Liver (tissue), 9 donors: Measurements from ENCODE around the gene FOXD4L1. TPM values are rescaled to one million over a fixed set of nuclear protein-coding genes. Genes with fewer than 3 reads are reported as not detected.
"Not testable (repeated sequence)": the region's sequence is repeated elsewhere in the genome, so short reads cannot be mapped to it uniquely, and the experiment has no call there.

Experiments
- DNase-seq: peaks from one replicate; pipeline ENCODE4 v3.0.0-alpha.2; 2017; ENCODE audit warnings: low spot score
- H3K27ac ChIP-seq, 2 donors: one replicate each; pipeline ENCODE4 v1.7.0; 2013; ENCODE audit warnings: inconsistent platforms in 2 of 2, low read length in 2 of 2, control low read depth in 1 of 2, low read depth in 1 of 2, mild to moderate bottlenecking in 1 of 2
- H3K27me3 ChIP-seq, 4 donors: one replicate each; pipeline versions ENCODE4 v1.6.1 to v1.7.0; 2013; ENCODE audit warnings: low read length in 3 of 4, inconsistent platforms in 1 of 4, mild to moderate bottlenecking in 1 of 4, moderate library complexity in 1 of 4; ENCODE audit not compliant: control insufficient read depth in 4 of 4, insufficient read depth in 4 of 4
- H3K36me3 ChIP-seq, 4 donors: one replicate each; pipeline versions ENCODE4 v1.6.1 to v1.7.0; 2013; ENCODE audit warnings: low read length in 3 of 4, mild to moderate bottlenecking in 3 of 4, low read depth in 1 of 4, moderate library complexity in 1 of 4; ENCODE audit not compliant: control insufficient read depth in 4 of 4, insufficient read depth in 3 of 4
- H3K4me1 ChIP-seq, 4 donors: one replicate each; pipeline versions ENCODE4 v1.6.1 to v1.7.0; 2013; ENCODE audit warnings: low read length in 3 of 4, mild to moderate bottlenecking in 3 of 4, moderate library complexity in 1 of 4; ENCODE audit not compliant: control insufficient read depth in 4 of 4, insufficient read depth in 4 of 4
- H3K4me3 ChIP-seq, 3 donors: one replicate each; pipeline versions ENCODE4 v1.6.1 to v1.7.0; 2013; ENCODE audit warnings: low read length in 3 of 3, control low read depth in 1 of 3, low read depth in 1 of 3, mild to moderate bottlenecking in 1 of 3
- H3K9ac ChIP-seq, 2 donors: one replicate each; pipeline ENCODE4 v1.7.0; 2013; ENCODE audit warnings: low read length in 2 of 2, mild to moderate bottlenecking in 2 of 2, moderate library complexity in 2 of 2, control low read depth in 1 of 2, low read depth in 1 of 2
- H3K9me3 ChIP-seq, 4 donors: one replicate each; pipeline versions ENCODE4 v1.6.1 to v1.7.0; 2013; ENCODE audit warnings: low read length in 3 of 4; ENCODE audit not compliant: control insufficient read depth in 4 of 4
- WGBS: extraction: QIAGEN DNeasy Blood & Tissue Kit; methylation state at CpG from one replicate; pipeline ENCODE4 v1.1.7; 2013; 5-methylcytosine and 5-hydroxymethylcytosine counted together
- polyA plus RNA-seq, 2 donors: library from polyadenylated mRNA; stranded (reverse) in 1 of 2; unstranded in 1 of 2; fragments of 200-250 nt in 1 of 2; fragments of >200 nt in 1 of 2; fragmentation: Nextera tagmentation in 1 of 2; extraction: Ambion mirVana in 1 of 2; gene quantifications; one replicate each; pipeline versions ENCODE4 v1.2.1 to v1.2.3, GENCODE V29; 2013 to 2015
- total RNA-seq, 2 donors: library from RNA; depleted of rRNA; stranded (reverse); fragments of >200 nt; gene quantifications; one replicate each; pipeline ENCODE4 v1.2.3, GENCODE V29; 2014
- donor health status: healthy.
- donor health status: healthy.
- donor health status: healthy.
- donor health status: healthy.
- donor health status: healthy.

FOXD4L1 gene
- total and polyA plus RNA-seq, 4 donors = 0.42 to 2.5 TPM; not detected in 2

DNA sequence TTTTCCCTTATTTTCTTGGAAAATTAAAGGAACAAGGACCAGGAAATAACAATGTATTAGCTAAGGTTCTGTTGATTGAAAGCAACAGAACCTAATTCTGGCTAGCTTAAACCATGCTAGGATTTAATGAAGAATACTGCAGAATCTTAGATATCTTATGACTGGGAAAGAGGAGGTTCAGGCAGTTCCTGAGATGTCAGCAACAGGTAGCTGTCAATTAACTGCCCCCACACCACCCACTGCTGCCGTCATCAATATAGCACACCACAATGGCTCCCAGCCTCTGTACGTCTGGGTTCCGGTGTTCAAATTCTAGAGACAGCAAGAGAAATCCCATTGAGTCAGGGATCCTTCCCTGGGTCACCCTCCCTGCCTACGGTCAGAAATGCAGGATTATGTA is 34.5 kb downstream of the FOXD4L1 start:
- 77% methylated on average over 1 of the region's 4 CpGs for whole genome bisulfite sequencing
- not testable (repeated sequence) for H3K36me3 ChIP-seq, H3K27me3 ChIP-seq, H3K9me3 ChIP-seq, H3K9ac ChIP-seq, H3K4me1 ChIP-seq, H3K4me3 ChIP-seq, H3K27ac ChIP-seq, DNase-seq

GRCh38 chr2:113536573-113536972 is 38.1 kb downstream of the FOXD4L1 start:
- not testable (repeated sequence) for H3K9ac ChIP-seq, H3K27me3 ChIP-seq, H3K36me3 ChIP-seq, H3K9me3 ChIP-seq, H3K4me1 ChIP-seq, DNase-seq, H3K4me3 ChIP-seq, H3K27ac ChIP-seq
- 85% methylated on average over 6 of the region's 6 CpGs for WGBS

DNA sequence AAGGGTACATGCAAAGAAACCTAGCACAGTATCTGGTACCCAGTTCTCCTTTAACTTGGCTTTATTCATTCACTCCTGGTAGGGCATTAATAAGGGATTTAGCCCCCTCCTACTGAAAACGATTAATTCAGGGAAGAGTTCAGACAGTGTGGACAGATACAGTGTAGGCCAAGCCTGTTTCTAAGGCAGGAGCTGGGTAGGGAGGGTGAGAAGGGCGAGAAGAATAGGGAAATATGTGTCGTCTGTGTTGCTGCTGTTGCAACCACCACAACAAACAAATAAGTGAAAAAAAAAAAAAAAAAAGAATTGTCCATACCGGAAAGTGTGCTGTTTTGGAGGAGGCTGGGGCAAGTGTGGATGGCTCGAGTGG is 42.4 kb downstream of the FOXD4L1 start:
- WGBS = 28% methylated on average over 4 of the region's 5 CpGs
- H3K27me3 ChIP-seq, H3K4me3 ChIP-seq, H3K27ac ChIP-seq, H3K36me3 ChIP-seq, H3K9ac ChIP-seq, H3K9me3 ChIP-seq, DNase-seq: not testable (repeated sequence)
- peaks cover 0 to 11% (median under 1%) of the 10 kb centered on the region in 4 donors for H3K4me1 ChIP-seq

- H3K4me3 ChIP-seq = peak overlapping the region in 2 of 3 donors; percentile 43 to 62
- WGBS = 2% methylated on average over 71 of the region's 71 CpGs
- not testable (repeated sequence) for H3K9ac ChIP-seq, H3K9me3 ChIP-seq, H3K36me3 ChIP-seq, H3K27me3 ChIP-seq
- peaks cover 0 to 11% (median under 1%) of the 10 kb centered on the region in 4 donors for H3K4me1 ChIP-seq
- peak; percentile 65 for DNase-seq
- peak overlapping the region in 1 of 2 donors; percentile 20 for H3K27ac ChIP-seq
Measured at GRCh38 chr2:113541204-113541975, 42.9 kb downstream of the FOXD4L1 start.

DNA sequence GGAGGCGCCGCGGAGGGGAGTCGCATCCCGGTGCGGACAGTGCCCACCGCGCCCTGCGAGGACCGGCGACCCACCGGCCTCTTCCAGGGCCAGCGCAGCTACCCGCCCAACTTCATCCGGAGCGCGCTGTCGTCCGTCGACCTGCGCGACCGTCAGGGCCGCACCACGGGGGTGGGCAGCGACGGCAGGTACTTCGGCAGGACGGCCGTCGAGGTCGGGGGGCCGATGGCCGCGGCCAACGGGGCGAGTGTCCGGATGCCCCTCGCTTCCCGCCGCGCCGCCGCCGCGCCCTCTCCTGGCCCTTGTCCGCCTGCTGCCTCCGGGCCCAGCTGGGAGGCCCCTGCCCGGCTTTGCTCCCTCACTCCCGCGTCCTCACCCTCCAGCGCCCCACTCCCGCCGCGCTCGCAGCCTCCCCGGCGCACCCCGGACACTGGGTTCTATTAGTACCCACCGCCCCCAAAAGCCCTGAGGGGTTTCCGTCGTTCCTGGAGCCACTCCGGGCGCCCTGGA is 43.6 kb downstream of the FOXD4L1 start:
- Histone ChIP-seq H3K4me3 (peak overlapping the region in 1 of 3 donors; percentile 62), H3K4me1 (peaks cover 0 to 11% (median under 1%) of the 10 kb centered on the region in 4 donors)
- H3K9me3 ChIP-seq, H3K9ac ChIP-seq, H3K27ac ChIP-seq, H3K27me3 ChIP-seq, H3K36me3 ChIP-seq: not testable (repeated sequence)
- 2% methylated on average over 63 of the region's 64 CpGs for WGBS
- DNase-seq = peak; percentile 37

DNA sequence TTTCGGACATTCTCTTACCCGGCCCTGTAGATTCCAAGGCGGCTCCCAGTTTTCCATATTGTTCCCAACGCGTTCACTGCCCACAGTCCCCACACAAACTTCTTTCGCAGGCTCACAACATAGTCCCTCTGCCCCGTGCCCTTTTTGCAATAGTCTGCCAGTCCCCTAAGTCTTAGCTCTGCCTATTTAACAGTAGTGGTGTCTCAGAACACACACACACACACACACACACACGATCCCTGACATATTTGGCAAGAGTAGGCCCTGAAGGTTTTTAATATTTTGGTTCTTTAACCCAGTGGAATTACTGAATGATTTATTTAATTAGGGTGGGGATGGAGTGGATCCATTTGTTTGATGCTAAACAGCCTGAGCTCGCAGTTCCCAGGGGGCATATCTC is 44.1 kb downstream of the FOXD4L1 start:
- not testable (repeated sequence) for DNase-seq, H3K4me3 ChIP-seq, H3K9ac ChIP-seq, H3K27ac ChIP-seq, H3K36me3 ChIP-seq, H3K27me3 ChIP-seq, H3K9me3 ChIP-seq
- peaks cover 0 to 11% (median under 1%) of the 10 kb centered on the region in 4 donors for H3K4me1 ChIP-seq
- WGBS = 20% methylated on average over 7 of the region's 9 CpGs

Other genes with a start within 250 kb of the FOXD4L1 start
- under 1 TPM; 0.09 to 0.17 TPM for gene PAX8, start 219.7 kb upstream of the FOXD4L1 start, total RNA-seq
- gene PAX8, start 219.7 kb upstream of the FOXD4L1 start, polyA plus RNA-seq = under 1 TPM; 0.50 to 0.85 TPM
- 10 to 100 TPM; 15.2 to 28.2 TPM for gene ZNG1B, start 61.0 kb upstream of the FOXD4L1 start, total RNA-seq
- gene ZNG1B, start 61.0 kb upstream of the FOXD4L1 start, polyA plus RNA-seq = 10 to 100 TPM; 13.4 to 38.9 TPM
- 1 to 10 TPM; 1.1 to 6.2 TPM for gene RABL2A, start 128.6 kb downstream of the FOXD4L1 start, total RNA-seq
- 1 to 10 TPM; 3.9 to 4.2 TPM for gene RABL2A, start 128.6 kb downstream of the FOXD4L1 start, polyA plus RNA-seq